Endothelial cell of umbilical vein (primary cell): Measurements from ENCODE around the gene MEP1B. TPM values are rescaled to one million over a fixed set of nuclear protein-coding genes. Genes with fewer than 3 reads are reported as not detected.

Experiments used
- BruUV-seq: library from RNA; stranded (reverse); fragments of 400-500 nt; replicated peaks from 2 replicates; lab custom pipeline; 2021; lab: Mats Ljungman, UMichigan
- CTCF ChIA-PET: fragments of 300-600, 350-600 bp; sonication (Branson Sonifier 250); formaldehyde crosslinking; loops from one replicate; lab custom pipeline; 2021; ENCODE audit warnings: antibody characterized with exemption, inconsistent platforms; lab: Charles Lee
- POLR2A ChIA-PET: fragments of 300-600, 350-600 bp; sonication (Branson Sonifier 250); formaldehyde crosslinking; loops from one replicate; lab custom pipeline; 2021; ENCODE audit warnings: antibody characterized with exemption, inconsistent platforms; lab: Charles Lee
- DNase-seq: peaks from one replicate; pipeline ENCODE4 v3.0.0-alpha.2; 2011; ENCODE audit warnings: low read depth, low spot score
- FAIRE-seq: peaks from 2 replicates; lab custom pipeline; 2011; peaks lifted over from hg19 to GRCh38; lab: Jason Lieb, UNC
- H2AFZ ChIP-seq: 2 replicates; pipeline ENCODE4 v1.6.0; 2012; ENCODE audit warnings: low read depth, low read length, control low read depth, inconsistent platforms
- H3K27ac ChIP-seq: 2 replicates; pipeline ENCODE4 v1.5.1; 2011; ENCODE audit warnings: low read depth, mild to moderate bottlenecking, control low read depth, low read length, moderate library complexity; ENCODE audit not compliant: insufficient read depth
- H3K27me3 ChIP-seq, 2 experiments: 2 replicates each; pipeline versions ENCODE4 v1.6.0 to v1.6.1; 2011; ENCODE audit warnings: low read length in 2 of 2, mixed read lengths in 1 of 2; ENCODE audit not compliant: control insufficient read depth in 2 of 2, insufficient read depth in 2 of 2
- H3K36me3 ChIP-seq, 2 experiments: 2 replicates in 1 of 2; 3 replicates in 1 of 2; pipeline ENCODE4 v1.5.1; 2011; ENCODE audit warnings: low read length in 2 of 2, mild to moderate bottlenecking in 1 of 2, moderate library complexity in 1 of 2; ENCODE audit not compliant: control insufficient read depth in 2 of 2, insufficient read depth in 2 of 2; ENCODE audit errors: extremely low read depth in 1 of 2
- H3K4me1 ChIP-seq: 3 replicates; pipeline ENCODE4 v1.5.1; 2011; ENCODE audit warnings: mild to moderate bottlenecking, low read length; ENCODE audit not compliant: control insufficient read depth, insufficient read depth; ENCODE audit errors: extremely low read depth
- H3K4me2 ChIP-seq: 2 replicates; pipeline ENCODE4 v1.6.1; 2011; ENCODE audit warnings: low read length, control low read depth, mixed read lengths; ENCODE audit not compliant: insufficient read depth
- H3K4me3 ChIP-seq, 3 experiments: fragments of 200-600 bp in 1 of 3; sonication (generic), shearing (Covaris generic) in 1 of 3; replicated peaks in 1 of 3; 2 replicates each; pipeline ENCODE4 v1.5.1; 2011 to 2016; ENCODE audit warnings: control low read depth in 3 of 3, low read length in 3 of 3, mild to moderate bottlenecking in 2 of 3, inconsistent platforms in 1 of 3, low read depth in 1 of 3, moderate library complexity in 1 of 3; ENCODE audit not compliant: insufficient read depth in 1 of 3
- H3K79me2 ChIP-seq: 2 replicates; pipeline ENCODE4 v1.6.0; 2012; ENCODE audit warnings: low read length, inconsistent platforms; ENCODE audit not compliant: control insufficient read depth, insufficient read depth
- H3K9ac ChIP-seq: replicated peaks from 2 replicates; pipeline ENCODE3; 2011; ENCODE audit warnings: low read length, control low read depth; ENCODE audit not compliant: insufficient read depth; ENCODE audit errors: extremely low read depth
- H3K9me1 ChIP-seq: replicated peaks from 3 replicates; pipeline ENCODE4 v1.6.0; 2011; ENCODE audit warnings: mild to moderate bottlenecking, low read length; ENCODE audit not compliant: control insufficient read depth, insufficient read depth; ENCODE audit errors: extremely low read depth
- H3K9me3 ChIP-seq: replicated peaks from 2 replicates; pipeline ENCODE4 v1.5.1; 2012; ENCODE audit warnings: low read length, inconsistent platforms; ENCODE audit not compliant: control insufficient read depth, insufficient read depth
- H4K20me1 ChIP-seq: replicated peaks from 2 replicates; pipeline ENCODE3; 2011; ENCODE audit warnings: mild to moderate bottlenecking, low read length; ENCODE audit not compliant: control insufficient read depth, insufficient read depth; ENCODE audit errors: extremely low read depth
- CTCF ChIP-seq, 2 donors: IDR thresholded peaks; 1 replicate in 1 of 2; 2 replicates in 1 of 2; pipeline ENCODE4 v1.5.1; 2011; ENCODE audit warnings: low read length in 2 of 2, mild to moderate bottlenecking in 2 of 2, moderate library complexity in 2 of 2, control low read depth in 1 of 2, inconsistent platforms in 1 of 2, low read depth in 1 of 2; ENCODE audit not compliant: insufficient read depth in 1 of 2; ENCODE audit errors: extremely low read depth in 1 of 2
- EZH2 ChIP-seq: IDR thresholded peaks from 2 replicates; pipeline ENCODE4 v1.6.1; 2012; ENCODE audit warnings: borderline replicate concordance, low read depth, mild to moderate bottlenecking, moderate library complexity, low read length, inconsistent platforms; ENCODE audit not compliant: severe bottlenecking
- FOS ChIP-seq: IDR thresholded peaks from 2 replicates; pipeline ENCODE4 v1.6.1; 2011; ENCODE audit warnings: mild to moderate bottlenecking, low read length, moderate library complexity, borderline replicate concordance; ENCODE audit not compliant: insufficient read depth
- GATA2 ChIP-seq: IDR thresholded peaks from 2 replicates; pipeline ENCODE4 v1.7.0; 2011; ENCODE audit warnings: low read depth, mild to moderate bottlenecking, moderate library complexity, mixed read lengths, low read length; ENCODE audit not compliant: insufficient read length, insufficient read depth
- JUN ChIP-seq: IDR thresholded peaks from 2 replicates; pipeline ENCODE4 v1.6.1; 2011; ENCODE audit warnings: borderline replicate concordance, low read depth; ENCODE audit not compliant: insufficient read length, insufficient read depth
- MAX ChIP-seq: IDR thresholded peaks from 2 replicates; pipeline ENCODE4 v1.6.1; 2011; ENCODE audit not compliant: insufficient read depth, insufficient read length
- MYC ChIP-seq: IDR thresholded peaks from one replicate; pipeline ENCODE4 v1.6.1; 2011; ENCODE audit warnings: mild to moderate bottlenecking, low read depth, low read length
- POLR2A ChIP-seq: IDR thresholded peaks from 2 replicates; pipeline ENCODE4 v1.6.1; 2012; ENCODE audit warnings: low read depth, mild to moderate bottlenecking, control low read depth, low read length
- POLR2AphosphoS5 ChIP-seq: IDR thresholded peaks from 2 replicates; pipeline ENCODE4 v1.6.1; 2012; ENCODE audit warnings: low read depth, mild to moderate bottlenecking, control low read depth, low read length, moderate library complexity; ENCODE audit not compliant: insufficient read depth
- dilution Hi-C: fragments of 300-500 bp; cut with MboI; formaldehyde crosslinking; loops from one replicate; pipeline ENCODE4 v1.15.0; 2019; ENCODE audit warnings: low sequenced_read_pairs; ENCODE audit not compliant: extremely low pct_ligation_motif_present
- intact Hi-C: fragments of 100-400 bp; cut with micrococcal nuclease; formaldehyde crosslinking; loops from one replicate; pipeline ENCODE4 v1.10.0; 2022
- polyA plus RNA-seq, 4 experiments: library from polyadenylated mRNA; depleted of rRNA in 3 of 4; stranded (reverse) in 3 of 4; unstranded in 1 of 4; fragments of >200 nt; gene quantifications; 2 replicates each; pipeline versions ENCODE4 v1.2.1 to v1.2.3, GENCODE V29; 2011 to 2012; ENCODE audit warnings: missing spikeins in 1 of 4
- total RNA-seq: library from RNA; stranded (reverse); gene quantifications from 2 replicates; pipeline ENCODE4 v1.2.3, GENCODE V29; 2021

Gene MEP1B
- total and polyA plus RNA-seq, 2 donors (not counting 3 experiments of a cell fraction or from before 2014, with no cell fraction given) = not detected

- Histone ChIP-seq H3K4me2 (no peak overlapping the region), H3K9me3 (no peaks in the 10 kb centered on the region), H3K4me1 (no peaks in the 10 kb centered on the region), H3K27me3 (no peaks in the 10 kb centered on the region), H4K20me1 (no peaks in the 10 kb centered on the region), H3K27ac (no peak overlapping the region), H3K4me3 (no peak overlapping the region), H3K9ac (no peak overlapping the region), H3K36me3 (no peaks in the 10 kb centered on the region), H3K79me2 (no peaks in the 10 kb centered on the region), H2AFZ (no peak overlapping the region), H3K9me1 (no peaks in the 10 kb centered on the region)
- no TSS peak for BruUV-seq
- ChIA-PET CTCF (interaction anchor here (2.7 kb wide), 1 partner anchor 10 kb away, joined by 13 read pairs; no protein-coding TSS in a partner anchor), POLR2A (no interaction called here)
- FAIRE-seq = no peak
- TF ChIP-seq MYC = no peak
- no peak for TF ChIP-seq CTCF (IDR thresholded peaks at IDR 0.05; ENCODE audit: extremely low read depth in 1 of 2, insufficient read depth in 1 of 2, low read depth in 1 of 2, low read length in 2 of 2)
- TF ChIP-seq FOS = no peak
- TF ChIP-seq EZH2 = no peak
- no peak for TF ChIP-seq GATA2
- no peak for TF ChIP-seq POLR2A
- no peak for TF ChIP-seq MAX
- no peak for TF ChIP-seq POLR2AphosphoS5
- no peak for TF ChIP-seq JUN
- dilution Hi-C loops (no loop called here), intact Hi-C loops (no loop called here)
- no peak for DNase-seq
Observed at GRCh38 chr18:32167980-32168730, 21.7 kb upstream of the MEP1B start.
